Prostate gland (tissue), 2 donors: ENCODE data around the gene TAS2R1.

ENCODE experiments used
- CTCF ChIP-seq, 4 experiments: fragments of 200-600 bp in 2 of 4; fragments of 450-650 bp in 2 of 4; sonication (generic) in 2 of 4; IDR thresholded peaks; 1 replicate in 3 of 4; 2 replicates in 1 of 4; pipeline ENCODE4 v1.5.1; 2016 to 2019; ENCODE audit warnings: antibody characterized with exemption in 4 of 4, mild to moderate bottlenecking in 2 of 4, moderate library complexity in 2 of 4
- POLR2A ChIP-seq: fragments of 450-650 bp; IDR thresholded peaks from one replicate; pipeline ENCODE4 v1.6.1; 2016; ENCODE audit warnings: antibody characterized with exemption, mild to moderate bottlenecking
- POLR2AphosphoS5 ChIP-seq: sonication (generic); formaldehyde crosslinking; IDR thresholded peaks from one replicate; pipeline ENCODE4 v1.6.1; 2017; ENCODE audit warnings: antibody characterized with exemption

- no peak for TF ChIP-seq CTCF (IDR thresholded peaks at IDR 0.05)
- no peak for TF ChIP-seq POLR2AphosphoS5
- no peak for TF ChIP-seq POLR2A
These were observed 47.7 kb downstream of the TAS2R1 start for GRCh38 chr5:9582406-9582805.
